ENCODE data around the gene FRMPD4. TPM values are rescaled to one million over a fixed set of nuclear protein-coding genes. Genes with fewer than 3 reads are reported as not detected.

Gene FRMPD4
- total and polyA plus RNA-seq, 4 donors: 0.18 TPM; not detected in 3

DNA sequence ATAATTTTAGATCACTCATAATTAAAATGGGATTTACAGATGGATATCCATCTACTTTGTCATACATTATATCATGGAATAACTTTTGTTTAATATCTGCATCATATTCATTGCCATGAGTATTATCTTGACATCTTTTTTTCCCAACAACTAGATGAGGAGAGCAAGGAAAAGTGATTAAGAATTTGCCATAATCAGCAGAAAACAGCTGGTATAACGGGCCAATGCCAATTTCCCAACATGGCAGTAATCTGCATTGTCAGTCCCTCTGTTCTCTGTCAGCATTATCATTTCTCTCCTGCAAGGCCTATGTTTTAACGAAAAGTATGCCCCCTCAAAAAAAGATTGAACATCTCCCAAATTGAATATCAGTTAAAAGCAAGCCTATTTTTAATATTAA, 314.0 kb downstream of the FRMPD4 start:
- DNase-seq (no peak), ATAC-seq (ENCODE audit: low FRiP score) (no peak)
- Histone ChIP-seq H3K36me3 (ENCODE audit: control insufficient read depth in 1 of 2, insufficient read depth in 2 of 2, low read length in 1 of 2) (no peaks in the 10 kb centered on the region), H3K4me3 (ENCODE audit: low read length in 2 of 2) (no peak overlapping the region), H3K4me1 (ENCODE audit: control insufficient read depth in 1 of 2, insufficient read depth in 2 of 2, low read length in 2 of 2) (no peaks in the 10 kb centered on the region), H3K27me3 (ENCODE audit: control insufficient read depth in 1 of 2, insufficient read depth in 2 of 2, low read length in 1 of 2) (no peaks in the 10 kb centered on the region), H3K9me3 (ENCODE audit: control insufficient read depth, low read length) (no peaks in the 10 kb centered on the region), H3K27ac (ENCODE audit: low read depth in 1 of 2, low read length in 2 of 2) (no peak overlapping the region)
- intact Hi-C loops (cut with DNase I): no loop called here
- WGBS, 2 donors: 56 to 77% methylated on average over 2 of the region's 2 CpGs

DNA sequence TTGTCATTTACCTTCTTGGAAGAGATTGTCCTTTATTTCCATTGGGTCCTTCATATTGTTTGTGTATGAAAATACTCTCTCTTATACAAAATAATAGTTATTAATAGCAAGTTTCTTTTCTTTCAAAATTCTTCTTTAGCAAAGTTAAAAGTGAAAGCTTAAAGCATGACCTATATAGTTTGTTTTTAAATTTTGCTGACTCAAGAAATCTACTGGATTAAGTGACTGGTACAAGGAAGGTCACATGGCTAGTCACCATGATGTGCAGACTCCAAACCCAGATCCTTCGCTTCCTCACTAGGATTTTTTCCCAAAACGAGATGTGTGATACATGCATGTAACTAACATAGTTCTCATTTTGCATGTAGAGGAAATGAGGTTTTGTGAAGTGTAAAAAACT, 322.7 kb downstream of the FRMPD4 start:
- Histone ChIP-seq H3K4me1 (ENCODE audit: control insufficient read depth in 1 of 2, insufficient read depth in 2 of 2, low read length in 2 of 2) (no peaks in the 10 kb centered on the region), H3K27ac (ENCODE audit: low read depth in 1 of 2, low read length in 2 of 2) (no peak overlapping the region), H3K4me3 (ENCODE audit: low read length in 2 of 2) (no peak overlapping the region), H3K27me3 (ENCODE audit: control insufficient read depth in 1 of 2, insufficient read depth in 2 of 2, low read length in 1 of 2) (no peaks in the 10 kb centered on the region), H3K9me3 (ENCODE audit: control insufficient read depth, low read length) (no peaks in the 10 kb centered on the region), H3K36me3 (ENCODE audit: control insufficient read depth in 1 of 2, insufficient read depth in 2 of 2, low read length in 1 of 2) (no peaks in the 10 kb centered on the region)
- intact Hi-C loops (cut with DNase I): no loop called here
- DNase-seq: no peak
- no peak for ATAC-seq (ENCODE audit: low FRiP score)
- WGBS, 2 donors: 72 to 92% methylated on average over 2 of the region's 2 CpGs

DNA sequence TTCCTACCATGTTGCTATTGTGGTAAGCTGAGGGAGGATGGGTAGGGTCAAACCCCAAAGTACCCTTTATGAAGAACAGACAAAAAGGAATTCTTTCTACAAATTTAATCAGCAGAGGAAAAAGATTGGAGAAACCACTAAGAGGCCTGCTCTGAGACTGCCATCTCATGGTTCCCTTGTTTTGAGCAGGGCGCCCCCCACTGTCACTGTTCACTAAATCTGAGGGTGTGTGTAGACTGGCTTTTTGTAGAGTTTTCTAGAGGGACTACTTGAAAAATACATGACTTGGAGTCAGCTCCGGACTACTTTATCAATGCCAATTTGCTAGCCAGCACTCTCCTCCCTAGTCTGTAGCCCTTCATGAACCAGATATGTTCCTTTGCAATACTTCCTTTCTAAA, 324.8 kb downstream of the FRMPD4 start:
- Histone ChIP-seq H3K27ac (ENCODE audit: low read depth in 1 of 2, low read length in 2 of 2) (no peak overlapping the region), H3K4me3 (ENCODE audit: low read length in 2 of 2) (no peak overlapping the region), H3K36me3 (ENCODE audit: control insufficient read depth in 1 of 2, insufficient read depth in 2 of 2, low read length in 1 of 2) (no peaks in the 10 kb centered on the region), H3K4me1 (ENCODE audit: control insufficient read depth in 1 of 2, insufficient read depth in 2 of 2, low read length in 2 of 2) (no peaks in the 10 kb centered on the region), H3K9me3 (ENCODE audit: control insufficient read depth, low read length) (no peaks in the 10 kb centered on the region), H3K27me3 (ENCODE audit: control insufficient read depth in 1 of 2, insufficient read depth in 2 of 2, low read length in 1 of 2) (no peaks in the 10 kb centered on the region)
- intact Hi-C loops (cut with DNase I): no loop called here
- DNase-seq: no peak
- 75 to 81% methylated on average over 2 of the region's 2 CpGs for WGBS, 2 donors
- ATAC-seq (ENCODE audit: low FRiP score): no peak

DNA sequence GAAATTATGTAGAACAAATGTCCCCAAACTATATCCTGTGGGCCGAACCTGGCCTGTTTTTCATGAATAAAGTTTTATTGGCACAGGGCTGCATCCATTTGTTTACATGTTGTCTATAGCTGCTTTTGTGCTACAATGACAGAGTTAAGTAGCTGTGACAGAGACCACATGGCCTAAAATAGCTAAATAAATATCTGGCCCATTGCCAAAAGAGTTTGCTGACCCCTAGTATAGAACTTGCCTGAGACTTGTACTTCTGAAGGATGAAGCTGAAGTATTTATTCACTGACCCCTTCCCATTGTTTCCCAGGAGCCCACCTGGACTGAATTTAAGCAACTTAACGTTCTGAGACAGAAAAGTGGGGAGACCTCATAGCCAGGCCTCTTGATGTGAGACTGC, 325.6 kb downstream of the FRMPD4 start:
- no peak for ATAC-seq (ENCODE audit: low FRiP score)
- Histone ChIP-seq H3K36me3 (ENCODE audit: control insufficient read depth in 1 of 2, insufficient read depth in 2 of 2, low read length in 1 of 2) (no peaks in the 10 kb centered on the region), H3K4me3 (ENCODE audit: low read length in 2 of 2) (no peak overlapping the region), H3K27me3 (ENCODE audit: control insufficient read depth in 1 of 2, insufficient read depth in 2 of 2, low read length in 1 of 2) (no peaks in the 10 kb centered on the region), H3K4me1 (ENCODE audit: control insufficient read depth in 1 of 2, insufficient read depth in 2 of 2, low read length in 2 of 2) (no peaks in the 10 kb centered on the region), H3K27ac (ENCODE audit: low read depth in 1 of 2, low read length in 2 of 2) (no peak overlapping the region), H3K9me3 (ENCODE audit: control insufficient read depth, low read length) (no peaks in the 10 kb centered on the region)
- no peak for DNase-seq
- intact Hi-C loops (cut with DNase I): no loop called here
- WGBS, 2 donors: 66 to 79% methylated on average over 2 of the region's 2 CpGs

DNA sequence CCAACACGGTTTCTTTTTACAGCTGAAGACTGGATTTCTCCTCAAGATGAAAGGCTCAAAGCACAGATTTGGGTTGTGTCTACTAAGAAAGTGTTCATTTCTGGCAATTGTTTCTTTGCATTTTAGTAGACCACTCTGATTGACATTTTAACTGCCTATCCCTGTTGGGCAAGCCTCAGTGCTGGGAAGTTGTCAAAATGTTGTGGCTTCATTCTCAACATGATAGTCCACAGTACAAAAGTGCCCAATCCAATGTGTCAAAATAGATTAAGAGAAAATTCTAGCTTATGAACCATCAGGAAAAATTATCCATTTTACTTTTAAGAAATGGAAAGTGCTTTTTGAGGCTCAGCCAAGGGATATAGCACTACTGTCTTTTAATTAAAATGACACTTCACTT, 329.0 kb downstream of the FRMPD4 start:
- no peaks in the 10 kb centered on the region for H3K9me3 ChIP-seq (ENCODE audit: control insufficient read depth, low read length)
- no peak overlapping the region for H3K27ac ChIP-seq (ENCODE audit: low read depth in 1 of 2, low read length in 2 of 2)
- 56 to 83% methylated on average over 1 of the region's 1 CpG for WGBS, 2 donors
- no peak for DNase-seq
- no peaks in the 10 kb centered on the region for H3K36me3 ChIP-seq (ENCODE audit: control insufficient read depth in 1 of 2, insufficient read depth in 2 of 2, low read length in 1 of 2)
- intact Hi-C loops (cut with DNase I): no loop called here
- H3K4me1 ChIP-seq (ENCODE audit: control insufficient read depth in 1 of 2, insufficient read depth in 2 of 2, low read length in 2 of 2): no peaks in the 10 kb centered on the region
- H3K4me3 ChIP-seq (ENCODE audit: low read length in 2 of 2): no peak overlapping the region
- ATAC-seq (ENCODE audit: low FRiP score): no peak
- no peaks in the 10 kb centered on the region for H3K27me3 ChIP-seq (ENCODE audit: control insufficient read depth in 1 of 2, insufficient read depth in 2 of 2, low read length in 1 of 2)

DNA sequence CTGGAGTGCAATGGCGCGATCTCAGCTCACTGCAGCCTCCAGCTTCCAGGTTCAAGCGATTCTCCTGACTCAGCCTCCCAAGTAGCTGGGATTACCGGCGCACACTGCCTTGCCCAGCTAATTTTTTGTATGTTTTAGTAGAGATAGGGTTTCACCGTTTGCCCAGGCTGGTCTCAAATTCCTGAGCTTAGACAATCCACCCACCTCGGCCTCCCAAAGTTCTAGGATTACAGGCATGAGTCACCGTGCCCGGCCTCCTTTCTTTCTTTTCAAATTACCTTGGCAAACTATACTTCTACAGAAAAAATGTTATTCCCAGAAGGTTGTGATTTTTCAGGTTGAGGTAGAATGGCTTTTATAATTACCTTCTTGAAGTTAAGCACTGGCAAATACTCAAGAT, 331.0 kb downstream of the FRMPD4 start:
- Histone ChIP-seq H3K27me3 (ENCODE audit: control insufficient read depth in 1 of 2, insufficient read depth in 2 of 2, low read length in 1 of 2) (no peaks in the 10 kb centered on the region), H3K9me3 (ENCODE audit: control insufficient read depth, low read length) (no peaks in the 10 kb centered on the region), H3K4me3 (ENCODE audit: low read length in 2 of 2) (no peak overlapping the region), H3K36me3 (ENCODE audit: control insufficient read depth in 1 of 2, insufficient read depth in 2 of 2, low read length in 1 of 2) (no peaks in the 10 kb centered on the region), H3K4me1 (ENCODE audit: control insufficient read depth in 1 of 2, insufficient read depth in 2 of 2, low read length in 2 of 2) (no peaks in the 10 kb centered on the region), H3K27ac (ENCODE audit: low read depth in 1 of 2, low read length in 2 of 2) (no peak overlapping the region)
- DNase-seq (no peak), ATAC-seq (ENCODE audit: low FRiP score) (no peak)
- intact Hi-C loops (cut with DNase I): no loop called here
- 77 to 78% methylated on average over 9 of the region's 9 CpGs for whole genome bisulfite sequencing, 2 donors

DNA sequence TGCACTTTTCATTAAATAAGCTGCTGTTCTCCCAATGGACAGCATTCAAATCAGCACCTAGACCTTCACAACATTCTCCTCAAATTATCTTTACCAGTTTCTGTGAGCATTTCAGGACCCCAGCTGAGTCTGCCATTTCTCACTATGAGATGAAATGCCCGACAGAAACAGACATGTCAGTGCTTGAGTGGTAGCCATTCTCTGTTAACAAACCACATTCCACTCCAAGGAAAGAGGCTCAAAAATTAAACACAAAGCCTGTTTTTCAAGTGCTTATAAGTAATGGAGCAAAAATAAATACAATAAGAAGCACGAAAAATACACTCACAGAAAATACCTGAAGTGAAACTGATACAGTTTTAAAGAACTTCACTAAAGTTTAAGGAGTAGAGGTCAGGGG, 332.8 kb downstream of the FRMPD4 start:
- no peaks in the 10 kb centered on the region for H3K9me3 ChIP-seq (ENCODE audit: control insufficient read depth, low read length)
- no peak overlapping the region for H3K27ac ChIP-seq (ENCODE audit: low read depth in 1 of 2, low read length in 2 of 2)
- no peaks in the 10 kb centered on the region for H3K4me1 ChIP-seq (ENCODE audit: control insufficient read depth in 1 of 2, insufficient read depth in 2 of 2, low read length in 2 of 2)
- intact Hi-C loops (cut with DNase I): no loop called here
- no peak overlapping the region for H3K4me3 ChIP-seq (ENCODE audit: low read length in 2 of 2)
- no peaks in the 10 kb centered on the region for H3K27me3 ChIP-seq (ENCODE audit: control insufficient read depth in 1 of 2, insufficient read depth in 2 of 2, low read length in 1 of 2)
- DNase-seq (no peak), ATAC-seq (ENCODE audit: low FRiP score) (no peak)
- 50 to 55% methylated on average over 2 of the region's 2 CpGs for WGBS, 2 donors
- H3K36me3 ChIP-seq (ENCODE audit: control insufficient read depth in 1 of 2, insufficient read depth in 2 of 2, low read length in 1 of 2): no peaks in the 10 kb centered on the region

DNA sequence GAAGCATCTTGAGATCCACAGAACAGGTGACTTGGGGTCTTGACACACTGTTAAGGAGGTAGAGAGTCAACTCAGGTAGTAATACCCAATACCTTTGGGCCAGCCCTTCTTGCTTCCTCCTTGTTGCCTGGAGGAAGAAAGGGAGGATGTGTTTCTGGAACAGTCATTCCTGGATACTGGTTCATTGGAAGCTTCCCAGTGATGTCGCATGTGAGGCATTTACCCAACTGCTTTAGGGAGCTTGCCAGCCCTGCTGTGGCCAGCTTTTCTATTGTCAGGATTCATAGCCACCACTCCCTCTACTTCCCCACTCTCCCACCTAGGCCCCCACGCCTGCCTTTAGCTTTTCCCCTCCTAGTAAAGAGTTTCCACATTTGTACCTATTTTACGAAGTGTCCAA, 342.7 kb downstream of the FRMPD4 start:
- DNase-seq (no peak), ATAC-seq (ENCODE audit: low FRiP score) (no peak)
- 85 to 86% methylated on average over 3 of the region's 3 CpGs for WGBS, 2 donors
- Histone ChIP-seq H3K4me3 (ENCODE audit: low read length in 2 of 2) (no peak overlapping the region), H3K27ac (ENCODE audit: low read depth in 1 of 2, low read length in 2 of 2) (no peak overlapping the region), H3K4me1 (ENCODE audit: control insufficient read depth in 1 of 2, insufficient read depth in 2 of 2, low read length in 2 of 2) (no peaks in the 10 kb centered on the region), H3K36me3 (ENCODE audit: control insufficient read depth in 1 of 2, insufficient read depth in 2 of 2, low read length in 1 of 2) (no peaks in the 10 kb centered on the region), H3K9me3 (ENCODE audit: control insufficient read depth, low read length) (no peaks in the 10 kb centered on the region), H3K27me3 (ENCODE audit: control insufficient read depth in 1 of 2, insufficient read depth in 2 of 2, low read length in 1 of 2) (no peaks in the 10 kb centered on the region)
- intact Hi-C loops (cut with DNase I): no loop called here

DNA sequence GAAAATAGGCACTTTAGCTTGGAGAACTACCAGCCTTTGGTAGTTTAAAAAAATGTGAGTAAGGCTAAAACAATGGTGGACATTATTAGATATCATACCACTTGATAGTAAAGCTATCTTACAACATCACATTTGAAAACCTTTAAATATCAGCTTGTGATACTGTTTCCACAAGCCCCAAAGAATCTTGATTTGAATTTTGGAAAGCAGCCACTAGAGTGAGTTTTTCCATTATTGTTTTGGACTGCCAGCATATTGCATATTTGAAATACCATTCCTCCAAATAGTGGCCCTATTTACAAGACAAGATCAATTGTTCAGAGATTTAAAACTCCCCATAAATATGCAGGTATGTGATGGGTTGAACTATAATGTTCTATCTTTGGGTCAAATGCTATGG, 349.9 kb downstream of the FRMPD4 start:
- Histone ChIP-seq H3K27ac (ENCODE audit: low read depth in 1 of 2, low read length in 2 of 2) (no peak overlapping the region), H3K4me1 (ENCODE audit: control insufficient read depth in 1 of 2, insufficient read depth in 2 of 2, low read length in 2 of 2) (no peaks in the 10 kb centered on the region), H3K36me3 (ENCODE audit: control insufficient read depth in 1 of 2, insufficient read depth in 2 of 2, low read length in 1 of 2) (no peaks in the 10 kb centered on the region), H3K9me3 (ENCODE audit: control insufficient read depth, low read length) (no peaks in the 10 kb centered on the region), H3K27me3 (ENCODE audit: control insufficient read depth in 1 of 2, insufficient read depth in 2 of 2, low read length in 1 of 2) (no peaks in the 10 kb centered on the region), H3K4me3 (ENCODE audit: low read length in 2 of 2) (no peak overlapping the region)
- no peak for DNase-seq
- intact Hi-C loops (cut with DNase I): no loop called here
- no peak for ATAC-seq (ENCODE audit: low FRiP score)
